NCI-H2029 treated with DMSO at 0.1 percent for 48 hours (cell line): Measurements from ENCODE around the gene TMEM178B.
A peak's percentile ranks its signal among the peaks of the same experiment; 100 is the strongest.
"Not testable (repeated sequence)": the region's sequence is repeated elsewhere in the genome, so short reads cannot be mapped to it uniquely, and the experiment has no call there.

Experiments used
- DNase-seq: peaks from one replicate; lab custom pipeline; 2025; lab: John Stamatoyannopoulos, UW

Gene TMEM178B

GRCh38 chr7:141073641-141074161 lies at the start of gene TMEM178B:
TMEM178B (plus strand) TSS chr7:141074064.
- DNase-seq = no peak

GRCh38 chr7:141024668-141025067 lies 49.2 kb upstream of the TMEM178B start:
- DNase-seq = no peak

- no peak for DNase-seq
Observed at GRCh38 chr7:141027043-141027442, 46.8 kb upstream of the TMEM178B start.

GRCh38 chr7:141028767-141029166 lies 45.1 kb upstream of the TMEM178B start:
- DNase-seq = no peak

GRCh38 chr7:141032539-141033323 lies 41.1 kb upstream of the TMEM178B start:
- not testable (repeated sequence) for DNase-seq

- not testable (repeated sequence) for DNase-seq
Observed at GRCh38 chr7:141038100-141038499, 35.8 kb upstream of the TMEM178B start.

- DNase-seq = no peak
Observed at GRCh38 chr7:141039376-141039775, 34.5 kb upstream of the TMEM178B start.

GRCh38 chr7:141042222-141043193 lies 31.4 kb upstream of the TMEM178B start:
- no peak for DNase-seq

GRCh38 chr7:141043616-141044015 lies 30.2 kb upstream of the TMEM178B start:
- DNase-seq = no peak

- DNase-seq = no peak
Observed at GRCh38 chr7:141045126-141045841, 28.6 kb upstream of the TMEM178B start.

GRCh38 chr7:141045842-141046620 lies 27.8 kb upstream of the TMEM178B start:
- DNase-seq = no peak

- DNase-seq = no peak
Observed at GRCh38 chr7:141053626-141054025, 20.2 kb upstream of the TMEM178B start.

- DNase-seq = no peak
Observed at GRCh38 chr7:141055146-141055545, 18.7 kb upstream of the TMEM178B start.

- no peak for DNase-seq
Observed at GRCh38 chr7:141057788-141058187, 16.1 kb upstream of the TMEM178B start.

GRCh38 chr7:141067856-141068255 lies 6.0 kb upstream of the TMEM178B start:
- DNase-seq = not testable (repeated sequence)

GRCh38 chr7:141071260-141071854 lies 2.5 kb upstream of the TMEM178B start:
- peak; percentile 72 for DNase-seq

- DNase-seq = peak; percentile 90
Observed at GRCh38 chr7:141071855-141072547, 1.9 kb upstream of the TMEM178B start.

GRCh38 chr7:141072548-141073172 lies 1.2 kb upstream of the TMEM178B start:
- no peak for DNase-seq

- DNase-seq = no peak
Observed at GRCh38 chr7:141073173-141073640, 657 bp upstream of the TMEM178B start.
